NCI-H2196 (cell line): ENCODE measurements around the gene MYO7A.
"Not testable (repeated sequence)": the region's sequence is repeated elsewhere in the genome, so short reads cannot be mapped to it uniquely, and the experiment has no call there.

Source experiments
- DNase-seq: peaks from one replicate; lab custom pipeline; 2025; ENCODE audit not compliant: unreplicated experiment; lab: John Stamatoyannopoulos, UW

MYO7A gene

GRCh38 chr11:77092382-77092781, 35.7 kb upstream of the MYO7A start:
- DNase-seq = no peak

GRCh38 chr11:77093056-77093891, 34.8 kb upstream of the MYO7A start:
- no peak for DNase-seq

GRCh38 chr11:77093987-77094840, 33.8 kb upstream of the MYO7A start:
- DNase-seq = peak; percentile 44

- no peak for DNase-seq
Observed at GRCh38 chr11:77094841-77095365, 33.1 kb upstream of the MYO7A start.

- DNase-seq = no peak
Observed at GRCh38 chr11:77095551-77096490, 32.2 kb upstream of the MYO7A start.

- DNase-seq = no peak
Observed at GRCh38 chr11:77096591-77097019, 31.4 kb upstream of the MYO7A start.

- not testable (repeated sequence) for DNase-seq
Observed at GRCh38 chr11:77097180-77097579, 30.9 kb upstream of the MYO7A start.

- no peak for DNase-seq
Observed at GRCh38 chr11:77100166-77101042, 27.6 kb upstream of the MYO7A start.

GRCh38 chr11:77101043-77101537, 27.0 kb upstream of the MYO7A start:
- no peak for DNase-seq

- DNase-seq = no peak
Observed at GRCh38 chr11:77102246-77103210, 25.5 kb upstream of the MYO7A start, which contains the start of gene OMP. Gene OMP, plus strand, starts transcription at chr11:77102840. Its CDS starts 0 bp downstream, at chr11:77102840.

- no peak for DNase-seq
Observed at GRCh38 chr11:77103319-77103718, 24.7 kb upstream of the MYO7A start.

GRCh38 chr11:77104727-77105126, 23.3 kb upstream of the MYO7A start:
- no peak for DNase-seq

GRCh38 chr11:77106321-77106720, 21.7 kb upstream of the MYO7A start:
- no peak for DNase-seq

- no peak for DNase-seq
Observed at GRCh38 chr11:77106759-77107158, 21.3 kb upstream of the MYO7A start.

GRCh38 chr11:77107950-77108349, 20.1 kb upstream of the MYO7A start:
- DNase-seq = peak; percentile 64

GRCh38 chr11:77108436-77108835, 19.6 kb upstream of the MYO7A start:
- no peak for DNase-seq

GRCh38 chr11:77109236-77110019, 18.6 kb upstream of the MYO7A start:
- DNase-seq = no peak
